NB4 (cell line): ENCODE results near the gene ADAMTS3.

Experiments used
- DNase-seq: peaks from one replicate; pipeline ENCODE4 v3.0.0; 2010; ENCODE audit warnings: low read depth
- H3K4me3 ChIP-seq: one replicate; pipeline ENCODE4 v1.5.1; 2011; ENCODE audit warnings: mild to moderate bottlenecking, low read depth, low read length, moderate library complexity
- MYC ChIP-seq: IDR thresholded peaks from 2 replicates; pipeline ENCODE4 v1.6.1; 2011; ENCODE audit warnings: low read depth, low read length
- POLR2A ChIP-seq: IDR thresholded peaks from 2 replicates; pipeline ENCODE4 v1.6.1; 2011; ENCODE audit warnings: mild to moderate bottlenecking; ENCODE audit not compliant: insufficient read length; ENCODE audit errors: extremely low read depth
- TF ChIP-seq, protein P1 (sequence below): IDR thresholded peaks from one replicate; pipeline ENCODE4 v1.5.1; 2012; ENCODE audit warnings: low read depth, low read length
- TF ChIP-seq, protein P2 (sequence below): IDR thresholded peaks from 2 replicates; pipeline ENCODE4 v1.6.1; 2011; ENCODE audit warnings: low read depth, low read length

Gene ADAMTS3

DNA sequence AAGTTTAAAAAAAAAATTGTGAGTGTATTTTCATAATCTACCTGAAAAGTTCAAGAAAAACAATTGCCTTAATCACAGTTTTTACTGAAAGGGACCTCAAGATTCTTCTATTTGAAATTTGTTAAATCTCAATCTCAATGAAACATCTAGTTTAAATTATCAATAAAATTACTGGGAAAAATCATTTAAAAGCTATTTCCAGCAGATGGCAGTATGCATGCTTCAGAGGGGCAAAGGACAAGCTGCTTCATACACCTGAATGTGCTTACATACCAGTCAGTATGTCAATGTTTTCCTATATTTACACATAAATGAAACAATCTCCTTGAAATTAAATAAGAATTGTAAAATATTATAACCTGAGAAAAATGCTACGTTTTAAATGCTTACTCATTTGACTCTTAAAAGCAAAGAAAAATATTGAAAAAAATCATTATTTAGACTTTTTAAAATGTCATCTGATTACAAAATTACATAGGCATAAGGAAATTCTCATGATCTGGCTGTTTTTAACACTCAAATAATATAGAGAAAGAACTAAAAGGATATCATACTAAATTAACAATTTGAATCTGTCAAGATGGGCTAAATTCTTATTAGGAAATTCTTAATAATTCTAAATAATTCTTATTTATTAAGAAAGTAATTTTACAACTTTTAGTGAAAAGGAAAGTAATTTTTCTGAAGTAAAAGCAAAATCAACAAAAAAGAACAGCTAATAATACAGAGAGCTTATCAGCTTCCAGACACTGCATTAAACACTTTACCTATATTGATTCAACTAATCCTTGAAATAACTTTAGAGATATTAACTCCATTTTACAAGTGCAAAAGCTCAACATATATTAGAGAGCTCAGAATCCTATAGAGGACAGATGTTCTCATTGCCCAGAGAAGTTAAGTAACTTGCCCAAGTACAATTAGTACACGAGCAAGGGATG is 242.1 kb downstream of the ADAMTS3 start:
- DNase-seq, result peak; percentile 30
- TF ChIP-seq, protein P1, sequence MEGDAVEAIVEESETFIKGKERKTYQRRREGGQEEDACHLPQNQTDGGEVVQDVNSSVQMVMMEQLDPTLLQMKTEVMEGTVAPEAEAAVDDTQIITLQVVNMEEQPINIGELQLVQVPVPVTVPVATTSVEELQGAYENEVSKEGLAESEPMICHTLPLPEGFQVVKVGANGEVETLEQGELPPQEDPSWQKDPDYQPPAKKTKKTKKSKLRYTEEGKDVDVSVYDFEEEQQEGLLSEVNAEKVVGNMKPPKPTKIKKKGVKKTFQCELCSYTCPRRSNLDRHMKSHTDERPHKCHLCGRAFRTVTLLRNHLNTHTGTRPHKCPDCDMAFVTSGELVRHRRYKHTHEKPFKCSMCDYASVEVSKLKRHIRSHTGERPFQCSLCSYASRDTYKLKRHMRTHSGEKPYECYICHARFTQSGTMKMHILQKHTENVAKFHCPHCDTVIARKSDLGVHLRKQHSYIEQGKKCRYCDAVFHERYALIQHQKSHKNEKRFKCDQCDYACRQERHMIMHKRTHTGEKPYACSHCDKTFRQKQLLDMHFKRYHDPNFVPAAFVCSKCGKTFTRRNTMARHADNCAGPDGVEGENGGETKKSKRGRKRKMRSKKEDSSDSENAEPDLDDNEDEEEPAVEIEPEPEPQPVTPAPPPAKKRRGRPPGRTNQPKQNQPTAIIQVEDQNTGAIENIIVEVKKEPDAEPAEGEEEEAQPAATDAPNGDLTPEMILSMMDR, result peak; percentile 29
- no peak for TF ChIP-seq POLR2A
- H3K4me3 ChIP-seq, result no peak overlapping the region

DNA sequence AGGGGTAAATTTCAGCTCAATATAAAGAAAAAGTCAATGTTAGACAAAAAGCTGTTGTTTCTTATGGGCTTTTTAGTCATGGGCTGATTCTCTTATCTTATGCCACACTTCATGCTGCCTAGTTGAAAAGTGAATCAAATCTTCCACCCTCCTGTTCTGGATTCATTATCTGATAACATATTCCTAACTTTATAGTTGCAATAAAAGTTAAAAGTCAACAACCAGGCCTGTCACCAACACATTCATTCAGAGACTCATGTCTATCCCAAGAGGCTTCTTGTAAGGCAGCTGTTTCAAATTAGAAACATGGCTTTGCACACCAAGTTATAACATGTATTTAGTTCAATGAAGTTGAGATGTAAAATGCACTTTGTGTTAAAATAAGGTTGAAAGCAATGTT is 243.8 kb downstream of the ADAMTS3 start:
- no peak for DNase-seq
- TF ChIP-seq, protein P1, result no peak
- no peak for TF ChIP-seq MYC

DNA sequence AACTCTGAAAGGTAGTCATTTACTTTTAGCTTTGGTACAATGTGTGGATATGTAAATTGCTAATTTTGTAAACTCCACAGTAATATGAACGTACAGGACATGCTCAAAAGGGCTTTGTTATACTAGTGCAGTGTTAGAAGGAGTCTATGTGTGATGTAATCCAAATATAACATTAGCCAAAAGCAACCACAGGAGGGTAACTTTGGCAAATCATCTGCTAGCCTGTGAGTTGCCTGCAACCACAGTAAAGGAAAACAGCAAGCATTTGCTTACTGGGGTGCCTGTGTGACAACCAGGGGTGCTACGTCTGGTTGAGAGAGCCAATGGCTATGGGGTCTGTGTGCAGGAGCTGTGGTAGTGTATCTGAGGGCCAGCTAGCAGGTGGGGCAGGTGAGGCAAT is 245.8 kb downstream of the ADAMTS3 start:
- TF ChIP-seq POLR2A, result no peak
- TF ChIP-seq, protein P1, result no peak
- TF ChIP-seq, protein P2, sequence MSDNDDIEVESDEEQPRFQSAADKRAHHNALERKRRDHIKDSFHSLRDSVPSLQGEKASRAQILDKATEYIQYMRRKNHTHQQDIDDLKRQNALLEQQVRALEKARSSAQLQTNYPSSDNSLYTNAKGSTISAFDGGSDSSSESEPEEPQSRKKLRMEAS, result no peak
- no peak for TF ChIP-seq MYC
- no peak for DNase-seq
- no peak overlapping the region for H3K4me3 ChIP-seq

More for the DNA sequence above, 243.8 kb downstream of the ADAMTS3 start:
- H3K4me3 ChIP-seq, result no peak overlapping the region

DNA sequence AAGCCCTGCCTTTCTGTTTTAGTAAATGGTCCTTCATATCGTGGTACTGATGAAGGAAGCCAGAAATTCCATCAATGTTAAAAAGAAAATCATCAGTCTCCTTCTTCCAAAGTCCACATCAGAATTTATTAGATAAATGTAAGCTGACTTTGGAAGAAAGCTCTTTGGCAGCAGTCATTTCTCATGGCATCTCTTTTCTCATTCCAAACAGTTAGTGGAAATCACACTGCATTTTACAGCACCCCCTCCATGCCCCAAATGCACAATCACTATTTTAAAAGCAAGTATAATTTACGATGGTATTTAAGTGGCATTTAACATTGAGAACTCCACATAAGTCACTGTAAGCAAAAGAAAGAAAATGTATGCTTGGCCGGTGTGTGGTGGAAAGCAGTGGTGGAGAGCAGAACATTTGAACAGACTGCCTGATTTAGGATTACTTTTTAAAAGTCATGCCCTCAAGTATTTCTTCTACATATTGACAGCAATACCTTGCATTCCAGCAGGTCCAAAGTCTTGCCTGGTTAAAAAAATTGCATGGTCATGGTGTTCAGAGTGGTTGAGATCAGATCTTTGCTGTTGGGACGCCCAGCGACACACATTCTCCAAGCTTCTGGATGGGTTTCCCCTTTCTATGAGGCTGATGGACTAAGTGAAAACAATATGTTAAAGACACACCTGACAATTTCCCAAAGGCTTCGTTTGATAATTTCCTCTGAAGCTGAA is 248.6 kb downstream of the ADAMTS3 start:
- no peak overlapping the region for H3K4me3 ChIP-seq
- TF ChIP-seq POLR2A (no peak), MYC (no peak)
- TF ChIP-seq, protein P2, result no peak
- TF ChIP-seq, protein P1, result no peak
- DNase-seq, result no peak

DNA sequence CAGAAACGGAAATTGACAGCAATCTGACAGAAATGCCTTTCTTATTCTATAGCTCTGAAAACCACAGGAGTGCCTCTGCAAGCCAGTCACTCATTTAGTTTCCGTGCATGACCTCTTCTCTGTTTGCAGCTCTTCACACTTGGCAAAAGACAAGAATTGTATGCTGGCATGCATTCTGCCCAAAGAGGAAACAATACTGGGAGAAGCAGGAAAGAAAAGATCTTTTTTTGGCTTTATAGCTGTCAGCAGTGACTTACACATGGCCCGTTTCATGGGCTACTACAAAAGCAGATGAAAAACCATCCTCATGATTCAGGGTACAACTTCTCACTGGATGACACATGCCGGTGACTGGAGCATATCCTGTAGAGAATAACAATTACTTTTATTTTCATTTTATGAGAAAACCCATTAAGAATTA is 249.4 kb downstream of the ADAMTS3 start:
- H3K4me3 ChIP-seq, result no peak overlapping the region
- TF ChIP-seq, protein P2, result no peak
- TF ChIP-seq POLR2A (no peak), MYC (no peak)
- TF ChIP-seq, protein P1, result no peak
- DNase-seq, result no peak
